GM12891 (cell line): Measurements from ENCODE around the gene HAUS7.

Source experiments
- POLR2A ChIP-seq: IDR thresholded peaks from 2 replicates; pipeline ENCODE4 v1.6.1; 2011; ENCODE audit warnings: low read depth, low read length, control low read depth
- POLR2AphosphoS5 ChIP-seq: IDR thresholded peaks from 2 replicates; pipeline ENCODE4 v1.6.1; 2011; ENCODE audit warnings: low read depth, low read length, control low read depth
- POU2F2 ChIP-seq: IDR thresholded peaks from 2 replicates; pipeline ENCODE4 v1.6.1; 2011; ENCODE audit warnings: low read depth, mild to moderate bottlenecking, control low read depth, low read length, moderate library complexity
- SPI1 ChIP-seq: IDR thresholded peaks from 2 replicates; pipeline ENCODE4 v1.6.1; 2011; ENCODE audit warnings: low read depth, low read length, control low read depth
- TAF1 ChIP-seq: IDR thresholded peaks from 2 replicates; pipeline ENCODE4 v1.6.1; 2011; ENCODE audit warnings: low read depth, low read length, control low read depth

GRCh38 chrX:153488231-153488914, 18.0 kb upstream of the HAUS7 start:
- TF ChIP-seq POLR2A = no peak
- TF ChIP-seq POLR2AphosphoS5 = no peak
- TF ChIP-seq TAF1 = no peak
- no peak for TF ChIP-seq SPI1
- TF ChIP-seq POU2F2 = no peak
